Mesenchymal stem cell (in vitro differentiated cells and primary cell): ENCODE measurements around the gene FNIP2.
"Not testable (repeated sequence)": the region's sequence is repeated elsewhere in the genome, so short reads cannot be mapped to it uniquely, and the experiment has no call there.

Source experiments
- DNase-seq: peaks from one replicate; pipeline ENCODE4 v3.0.0-alpha.2; 2013
- H2AFZ ChIP-seq: one replicate; pipeline ENCODE4 v1.6.1; 2013; ENCODE audit warnings: low read depth, mild to moderate bottlenecking, control low read depth, inconsistent platforms, low read length, moderate library complexity
- H2AK5ac ChIP-seq: 2 replicates; pipeline ENCODE4 v1.6.1; 2013; ENCODE audit warnings: low read length, moderate library complexity, mild to moderate bottlenecking, inconsistent platforms; ENCODE audit not compliant: severe bottlenecking
- H2BK120ac ChIP-seq: one replicate; pipeline ENCODE4 v1.6.1; 2013; ENCODE audit warnings: low read depth, mild to moderate bottlenecking, inconsistent platforms, low read length, moderate library complexity
- H2BK12ac ChIP-seq, 2 experiments: one replicate each; pipeline ENCODE4 v1.6.1; 2013; ENCODE audit warnings: inconsistent platforms in 2 of 2, low read length in 2 of 2, mild to moderate bottlenecking in 2 of 2, moderate library complexity in 2 of 2, control low read depth in 1 of 2
- H2BK15ac ChIP-seq: one replicate; pipeline ENCODE4 v1.6.1; 2013; ENCODE audit warnings: mild to moderate bottlenecking, low read depth, inconsistent platforms; ENCODE audit not compliant: poor library complexity, severe bottlenecking
- H2BK5ac ChIP-seq: 2 replicates; pipeline ENCODE4 v1.6.1; 2013; ENCODE audit warnings: low read depth, mild to moderate bottlenecking, low read length, control low read depth, inconsistent platforms; ENCODE audit not compliant: poor library complexity, severe bottlenecking
- H3K14ac ChIP-seq, 2 experiments: one replicate each; pipeline ENCODE4 v1.6.1; 2013; ENCODE audit warnings: inconsistent platforms in 2 of 2, low read length in 2 of 2, control low read depth in 1 of 2, mild to moderate bottlenecking in 1 of 2, moderate library complexity in 1 of 2
- H3K18ac ChIP-seq, 2 experiments: one replicate each; pipeline ENCODE4 v1.6.1; 2013; ENCODE audit warnings: inconsistent platforms in 2 of 2, low read length in 2 of 2, control low read depth in 1 of 2, low read depth in 1 of 2, mild to moderate bottlenecking in 1 of 2
- H3K23ac ChIP-seq, 2 experiments: one replicate each; pipeline ENCODE4 v1.6.1; 2013; ENCODE audit warnings: inconsistent platforms in 2 of 2, low read length in 2 of 2, mild to moderate bottlenecking in 2 of 2, moderate library complexity in 2 of 2, control low read depth in 1 of 2
- H3K27ac ChIP-seq: 2 replicates; pipeline ENCODE4 v1.5.1; 2013; ENCODE audit warnings: mild to moderate bottlenecking, moderate library complexity, low read length, control low read depth, inconsistent platforms; ENCODE audit not compliant: poor library complexity, severe bottlenecking
- H3K27me3 ChIP-seq, 2 experiments: 2 replicates each; pipeline versions ENCODE4 v1.6.1 to v1.7.0; 2013; ENCODE audit warnings: low read length in 2 of 2, mild to moderate bottlenecking in 2 of 2, moderate library complexity in 2 of 2, control low read depth in 1 of 2, inconsistent platforms in 1 of 2; ENCODE audit not compliant: control insufficient read depth in 1 of 2, insufficient read depth in 1 of 2
- H3K36me3 ChIP-seq, 2 experiments: 2 replicates each; pipeline versions ENCODE4 v1.6.1 to v1.7.0; 2013; ENCODE audit warnings: low read length in 2 of 2, control low read depth in 1 of 2, inconsistent platforms in 1 of 2, low read depth in 1 of 2, mild to moderate bottlenecking in 1 of 2; ENCODE audit not compliant: insufficient read depth in 2 of 2, control insufficient read depth in 1 of 2
- H3K4ac ChIP-seq, 2 experiments: one replicate each; pipeline ENCODE4 v1.6.1; 2013; ENCODE audit warnings: inconsistent platforms in 2 of 2, low read length in 2 of 2, mild to moderate bottlenecking in 2 of 2, moderate library complexity in 2 of 2, control low read depth in 1 of 2, low read depth in 1 of 2
- H3K4me1 ChIP-seq: 2 replicates; pipeline ENCODE4 v1.6.1; 2013; ENCODE audit warnings: low read depth, low read length, control low read depth; ENCODE audit not compliant: control insufficient read depth, insufficient read depth
- H3K4me2 ChIP-seq: 2 replicates; pipeline ENCODE4 v1.6.1; 2013; ENCODE audit warnings: low read length, mild to moderate bottlenecking, inconsistent platforms; ENCODE audit not compliant: poor library complexity, severe bottlenecking
- H3K4me3 ChIP-seq, 2 experiments: 2 replicates each; pipeline versions ENCODE4 v1.5.1 to v1.7.0; 2013; ENCODE audit warnings: low read length in 2 of 2, mild to moderate bottlenecking in 2 of 2, control low read depth in 1 of 2, low read depth in 1 of 2; ENCODE audit not compliant: insufficient read depth in 1 of 2
- H3K79me1 ChIP-seq: replicated peaks from 2 replicates; pipeline ENCODE4 v1.6.1; 2013; ENCODE audit warnings: mild to moderate bottlenecking, control low read depth, low read length, inconsistent platforms; ENCODE audit not compliant: poor library complexity, severe bottlenecking
- H3K9ac ChIP-seq: 2 replicates; pipeline ENCODE4 v1.7.0; 2013; ENCODE audit warnings: mild to moderate bottlenecking, low read length, moderate library complexity
- H3K9me3 ChIP-seq: 2 replicates; pipeline ENCODE4 v1.7.0; 2013; ENCODE audit warnings: mild to moderate bottlenecking, low read length; ENCODE audit not compliant: control insufficient read depth
- H4K8ac ChIP-seq: one replicate; pipeline ENCODE4 v1.6.1; 2013; ENCODE audit warnings: inconsistent platforms, mild to moderate bottlenecking, low read length, moderate library complexity
- H4K91ac ChIP-seq: one replicate; pipeline ENCODE4 v1.6.1; 2013; ENCODE audit warnings: mild to moderate bottlenecking, low read length, inconsistent platforms
- WGBS: methylation state at CpG from one replicate; pipeline ENCODE4 v1.1.7; 2013; ENCODE audit warnings: mixed read lengths; 5-methylcytosine and 5-hydroxymethylcytosine counted together

FNIP2 gene

GRCh38 chr4:158807691-158808090 is 38.9 kb downstream of the FNIP2 start:
- H4K8ac ChIP-seq = no peak overlapping the region

DNA sequence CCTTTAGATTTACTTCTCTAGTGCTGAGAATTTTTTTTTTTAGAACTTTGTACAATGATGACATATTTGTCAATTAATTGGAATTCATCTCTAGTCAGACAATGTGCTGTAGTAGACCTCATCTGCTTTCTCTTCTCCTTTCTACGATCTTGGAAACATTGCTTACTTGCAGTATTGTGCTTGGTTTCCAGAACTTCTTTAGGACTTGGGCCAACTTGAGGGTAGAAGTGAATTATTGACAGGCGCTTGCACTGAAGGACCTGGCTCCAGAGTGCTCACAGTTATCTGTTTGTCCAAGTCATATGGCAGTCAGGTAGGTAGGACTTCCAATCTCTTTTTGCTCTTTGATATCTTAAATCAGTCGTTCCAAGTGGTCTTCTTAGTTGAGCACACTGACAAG is 39.6 kb downstream of the FNIP2 start:
- Histone ChIP-seq H3K23ac (no peak overlapping the region), H4K8ac (no peak overlapping the region), H4K91ac (no peak overlapping the region), H3K4me1 (peaks cover 4% of the 10 kb centered on the region), H2AFZ (no peak overlapping the region), H2BK120ac (no peak overlapping the region), H3K27ac (no peak overlapping the region), H3K18ac (peak overlapping the region in 1 of 2 experiments; percentile 34), H2AK5ac (peak overlapping the region; percentile 1), H3K9ac (no peak overlapping the region), H3K27me3 (no peaks in the 10 kb centered on the region), H3K9me3 (no peaks in the 10 kb centered on the region), H3K4ac (no peak overlapping the region), H2BK15ac (no peak overlapping the region), H3K79me1 (peaks cover 18% of the 10 kb centered on the region), H3K4me2 (no peak overlapping the region), H2BK12ac (no peak overlapping the region), H3K36me3 (no peaks in the 10 kb centered on the region), H3K4me3 (no peak overlapping the region), H2BK5ac (no peak overlapping the region), H3K14ac (no peak overlapping the region)
- WGBS = 97% methylated on average over 3 of the region's 3 CpGs
- DNase-seq = no peak

More at GRCh38 chr4:158807691-158808090, 38.9 kb downstream of the FNIP2 start:
- no peak overlapping the region for H3K27ac ChIP-seq
- DNase-seq = no peak
- H3K23ac ChIP-seq = no peak overlapping the region
- H3K36me3 ChIP-seq = no peaks in the 10 kb centered on the region
- H3K18ac ChIP-seq = no peak overlapping the region
- no peak overlapping the region for H2BK15ac ChIP-seq
- no peaks in the 10 kb centered on the region for H3K27me3 ChIP-seq
- H3K14ac ChIP-seq = no peak overlapping the region
- no peak overlapping the region for H3K4ac ChIP-seq
- WGBS = 79% methylated on average over 3 of the region's 3 CpGs
- peaks cover 4% of the 10 kb centered on the region for H3K4me1 ChIP-seq
- no peak overlapping the region for H3K4me2 ChIP-seq
- no peak overlapping the region for H3K4me3 ChIP-seq
- H3K79me1 ChIP-seq = peaks cover 20% of the 10 kb centered on the region
- H2BK5ac ChIP-seq = no peak overlapping the region
- H4K91ac ChIP-seq = no peak overlapping the region
- no peak overlapping the region for H2AFZ ChIP-seq
- H3K9ac ChIP-seq = no peak overlapping the region
- H2BK120ac ChIP-seq = no peak overlapping the region
- no peak overlapping the region for H2BK12ac ChIP-seq
- H3K9me3 ChIP-seq = no peaks in the 10 kb centered on the region
- no peak overlapping the region for H2AK5ac ChIP-seq

- not testable (repeated sequence) for H3K36me3 ChIP-seq
These were observed 40.4 kb downstream of the FNIP2 start for GRCh38 chr4:158809208-158809607.

GRCh38 chr4:158809611-158810486 is 41.0 kb downstream of the FNIP2 start:
- no peak overlapping the region for H3K4ac ChIP-seq
- no peak overlapping the region for H3K23ac ChIP-seq
- peak overlapping the region; percentile 84 for H3K9ac ChIP-seq
- H3K14ac ChIP-seq = no peak overlapping the region
- no peak overlapping the region for H2BK12ac ChIP-seq
- H3K18ac ChIP-seq = no peak overlapping the region
- peaks cover 21% of the 10 kb centered on the region for H3K79me1 ChIP-seq
- no peaks in the 10 kb centered on the region for H3K27me3 ChIP-seq
- H3K27ac ChIP-seq = peak overlapping the region; percentile 64
- no peak overlapping the region for H2BK5ac ChIP-seq
- peaks cover 4% of the 10 kb centered on the region for H3K4me1 ChIP-seq
- no peaks in the 10 kb centered on the region for H3K36me3 ChIP-seq
- H2BK15ac ChIP-seq = no peak overlapping the region
- H4K8ac ChIP-seq = no peak overlapping the region
- peak overlapping the region in 1 of 2 experiments; percentile 53 for H3K4me3 ChIP-seq
- DNase-seq = peak; percentile 93
- H4K91ac ChIP-seq = no peak overlapping the region
- no peak overlapping the region for H2BK120ac ChIP-seq
- no peak overlapping the region for H2AFZ ChIP-seq
- no peaks in the 10 kb centered on the region for H3K9me3 ChIP-seq
- no peak overlapping the region for H2AK5ac ChIP-seq
- WGBS = 25% methylated on average over 3 of the region's 6 CpGs
- no peak overlapping the region for H3K4me2 ChIP-seq

More at GRCh38 chr4:158809208-158809607, 40.4 kb downstream of the FNIP2 start:
- peak overlapping the region in 1 of 2 experiments; percentile 46 for H3K18ac ChIP-seq
- not testable (repeated sequence) for H4K91ac ChIP-seq, H2BK5ac ChIP-seq, H2AK5ac ChIP-seq, H3K27ac ChIP-seq, H4K8ac ChIP-seq, H3K23ac ChIP-seq, DNase-seq, H2AFZ ChIP-seq, H3K14ac ChIP-seq, H3K4ac ChIP-seq, H3K27me3 ChIP-seq, H3K4me3 ChIP-seq, H2BK12ac ChIP-seq, H2BK120ac ChIP-seq, H3K4me1 ChIP-seq, H3K4me2 ChIP-seq, H3K9me3 ChIP-seq, H2BK15ac ChIP-seq
- WGBS = 77% methylated on average over 1 of the region's 4 CpGs
- peak overlapping the region; percentile 84 for H3K9ac ChIP-seq
- peaks cover 22% of the 10 kb centered on the region for H3K79me1 ChIP-seq
